ENCODE measurements around the gene CLIC1.

CLIC1 gene

GRCh38 chr6:31737991-31738979 lies 2.0 kb upstream of the CLIC1 start:
- no peak for DNase-seq (ENCODE audit: extremely low spot score)
- TF ChIP-seq SUZ12 (IDR thresholded peaks at IDR 0.05): no peak
- TF ChIP-seq ELF4 (IDR thresholded peaks at IDR 0.05): no peak
- no peak for TF ChIP-seq SP1 (IDR thresholded peaks at IDR 0.05)
- no peak for TF ChIP-seq FOXK2 (IDR thresholded peaks at IDR 0.05)
- no peak for TF ChIP-seq L3MBTL2 (conservative IDR thresholded peaks at IDR 0.05)
- no peak for TF ChIP-seq LEF1 (IDR thresholded peaks at IDR 0.05; ENCODE audit: borderline replicate concordance)
- TF ChIP-seq ARNT (IDR thresholded peaks at IDR 0.05): no peak
- no peak for TF ChIP-seq NFRKB (IDR thresholded peaks at IDR 0.05)
- no peak for TF ChIP-seq TARDBP (IDR thresholded peaks at IDR 0.05)
- no peak for TF ChIP-seq FOXM1 (IDR thresholded peaks at IDR 0.05; ENCODE audit: borderline replicate concordance)
- TF ChIP-seq BHLHE40 (IDR thresholded peaks at IDR 0.05; ENCODE audit: borderline replicate concordance): no peak
- no peak for TF ChIP-seq FOXA1 (IDR thresholded peaks at IDR 0.05)
- POLR2A ChIA-PET: interaction anchor here (0.7 to 6.3 kb wide), 23 partner anchors 8 to 222 kb away, joined by 3 to 57 read pairs (median 5); partner anchors contain the start of genes ABHD16A, BAG6, CSNK2B and DDAH2
- CTCF ChIA-PET: interaction anchor here (0.6 to 2.5 kb wide), 6 partner anchors 9 to 92 kb away, joined by 3 to 12 read pairs (median 4); partner anchors contain the start of genes ABHD16A and DDAH2

DNA sequence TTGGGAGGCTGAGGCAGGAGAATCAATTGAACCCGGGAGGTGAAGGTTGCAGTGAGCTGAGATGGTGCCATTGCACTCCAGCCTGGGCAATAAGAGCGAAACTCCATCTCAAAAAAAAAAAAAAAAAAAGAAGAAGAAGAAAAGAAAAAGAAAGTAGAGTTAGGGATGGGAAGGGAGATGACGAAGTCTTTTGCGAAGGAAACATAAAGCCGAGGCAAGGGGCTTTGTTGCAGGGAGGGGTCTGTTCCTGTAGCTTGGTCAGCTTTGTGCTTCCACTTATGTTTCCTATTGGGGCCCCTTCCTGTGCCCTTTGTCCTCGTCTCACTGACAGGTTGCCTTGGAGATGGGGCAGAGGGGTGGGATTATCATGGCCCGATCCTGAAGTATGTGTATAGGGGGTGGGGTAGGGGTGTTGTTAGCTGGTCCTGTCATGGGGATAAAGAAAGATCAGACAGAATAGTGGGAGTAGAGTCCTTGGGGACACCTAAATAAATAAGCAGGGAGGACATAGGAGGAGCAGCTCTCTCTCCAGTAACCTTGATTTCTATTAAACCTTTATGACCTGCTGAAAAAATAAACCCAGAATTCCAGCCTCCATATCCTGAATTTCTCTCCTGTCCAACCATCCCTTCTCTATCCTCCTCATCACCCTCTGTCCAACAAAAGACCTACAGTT lies 1.1 kb upstream of the CLIC1 start:
- no peak for TF ChIP-seq L3MBTL2 (conservative IDR thresholded peaks at IDR 0.05)
- TF ChIP-seq FOXM1 (IDR thresholded peaks at IDR 0.05; ENCODE audit: borderline replicate concordance): no peak
- TF ChIP-seq FOXK2 (IDR thresholded peaks at IDR 0.05): no peak
- no peak for TF ChIP-seq BHLHE40 (IDR thresholded peaks at IDR 0.05; ENCODE audit: borderline replicate concordance)
- no peak for TF ChIP-seq HDGF (IDR thresholded peaks at IDR 0.05; ENCODE audit: borderline replicate concordance)
- no peak for TF ChIP-seq TARDBP (IDR thresholded peaks at IDR 0.05)
- TF ChIP-seq ELF4 (IDR thresholded peaks at IDR 0.05): no peak
- no peak for TF ChIP-seq NFRKB (IDR thresholded peaks at IDR 0.05)
- TF ChIP-seq FOXA1 (IDR thresholded peaks at IDR 0.05): no peak
- no peak for TF ChIP-seq ARNT (IDR thresholded peaks at IDR 0.05)
- TF ChIP-seq SP1 (IDR thresholded peaks at IDR 0.05): no peak
- TF ChIP-seq SUZ12 (IDR thresholded peaks at IDR 0.05): no peak
- no peak for TF ChIP-seq ZNF384 (IDR thresholded peaks at IDR 0.05)
- TF ChIP-seq PKNOX1 (IDR thresholded peaks at IDR 0.05): no peak
- TF ChIP-seq CTBP1 (IDR thresholded peaks at IDR 0.05; ENCODE audit: borderline replicate concordance): no peak
- no peak for TF ChIP-seq LEF1 (IDR thresholded peaks at IDR 0.05; ENCODE audit: borderline replicate concordance)
- CTCF ChIA-PET: interaction anchor here (0.6 to 2.5 kb wide), 6 partner anchors 8 to 93 kb away, joined by 3 to 12 read pairs (median 3); partner anchors contain the start of gene DDAH2
- DNase-seq (ENCODE audit: extremely low spot score): no peak
- POLR2A ChIA-PET: interaction anchor here (0.8 to 6.3 kb wide), 14 partner anchors 8 to 223 kb away, joined by 3 to 57 read pairs (median 4); partner anchors contain the start of genes DDAH2, DDX39B, GPANK1 and HSPA1A

GRCh38 chr6:31736768-31737314 lies 511 bp upstream of the CLIC1 start:
- no peak for TF ChIP-seq ELF4 (IDR thresholded peaks at IDR 0.05)
- ChIA-PET CTCF (interaction anchor here (0.9 to 2.5 kb wide), 2 partner anchors 7 to 33 kb away, joined by 3 to 12 read pairs; partner anchors contain the start of gene DDAH2), POLR2A (interaction anchor here (0.7 to 6.3 kb wide), 13 partner anchors 11 to 91 kb away, joined by 3 to 57 read pairs (median 5); partner anchors contain the start of genes ABHD16A, GPANK1, HSPA1B and HSPA1L)
- DNase-seq (ENCODE audit: extremely low spot score): no peak

- CTCF ChIA-PET: interaction anchor here (0.7 to 4.2 kb wide), 4 partner anchors 21 to 216 kb away, joined by 3 to 19 read pairs (median 4); no protein-coding TSS in a partner anchor
- no peak for DNase-seq (ENCODE audit: extremely low spot score)
- no peak for TF ChIP-seq ZNF384 (IDR thresholded peaks at IDR 0.05)
- no peak for TF ChIP-seq ARNT (IDR thresholded peaks at IDR 0.05)
- TF ChIP-seq L3MBTL2 (conservative IDR thresholded peaks at IDR 0.05): no peak
- TF ChIP-seq NFRKB (IDR thresholded peaks at IDR 0.05): no peak
- no peak for TF ChIP-seq CTBP1 (IDR thresholded peaks at IDR 0.05; ENCODE audit: borderline replicate concordance)
- no peak for TF ChIP-seq SUZ12 (IDR thresholded peaks at IDR 0.05)
- no peak for TF ChIP-seq FOXM1 (IDR thresholded peaks at IDR 0.05; ENCODE audit: borderline replicate concordance)
- no peak for TF ChIP-seq PKNOX1 (IDR thresholded peaks at IDR 0.05)
- TF ChIP-seq SP1 (IDR thresholded peaks at IDR 0.05): no peak
- no peak for TF ChIP-seq ELF4 (IDR thresholded peaks at IDR 0.05)
- TF ChIP-seq LEF1 (IDR thresholded peaks at IDR 0.05; ENCODE audit: borderline replicate concordance): no peak
- TF ChIP-seq BHLHE40 (IDR thresholded peaks at IDR 0.05; ENCODE audit: borderline replicate concordance): no peak
- no peak for TF ChIP-seq TARDBP (IDR thresholded peaks at IDR 0.05)
- TF ChIP-seq FOXA1 (IDR thresholded peaks at IDR 0.05): no peak
- POLR2A ChIA-PET: interaction anchor here (0.6 to 6.3 kb wide), 14 partner anchors 17 to 194 kb away, joined by 3 to 57 read pairs (median 4); partner anchors contain the start of genes ABHD16A, C6orf47, DDX39B and HSPA1A
Measured at GRCh38 chr6:31734821-31735406, 1.4 kb downstream of the CLIC1 start.

DNA sequence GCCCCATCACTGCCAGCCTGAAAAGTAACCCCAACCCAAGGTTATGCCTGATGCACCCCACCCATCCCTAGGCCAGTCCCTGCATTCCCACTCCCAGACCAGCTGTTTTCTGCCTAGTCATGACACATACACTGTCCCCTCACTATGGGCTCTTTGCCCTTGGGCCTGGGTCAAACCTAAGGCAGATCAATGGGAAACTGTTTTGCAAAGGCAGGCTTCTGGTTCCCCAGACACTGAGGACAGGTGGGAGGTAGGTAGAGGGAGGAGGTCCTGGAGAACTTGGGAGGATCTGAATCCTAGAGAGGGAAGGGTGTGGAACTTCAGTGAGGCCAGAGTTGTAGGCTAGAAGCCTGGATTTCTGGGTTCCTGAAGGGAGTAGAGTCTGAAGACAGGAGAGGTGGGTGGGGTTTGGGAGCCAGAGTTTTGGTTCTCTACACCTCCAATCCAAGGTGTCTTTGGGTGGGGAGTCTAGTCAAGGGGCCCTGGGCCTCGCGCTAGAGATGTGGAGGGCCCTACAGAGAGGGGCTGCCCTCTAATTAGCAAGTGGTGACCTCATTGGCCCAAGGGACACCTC lies 2.0 kb downstream of the CLIC1 start:
- POLR2A ChIA-PET: interaction anchor here (0.7 to 1.5 kb wide), 6 partner anchors 20 to 129 kb away, joined by 3 to 4 read pairs (median 3); partner anchors contain the start of genes ABHD16A, HSPA1A, HSPA1L and NEU1
- TF ChIP-seq ARNT (IDR thresholded peaks at IDR 0.05) (no peak), NFRKB (IDR thresholded peaks at IDR 0.05) (no peak), TARDBP (IDR thresholded peaks at IDR 0.05) (no peak), SUZ12 (IDR thresholded peaks at IDR 0.05) (no peak)
- no peak for DNase-seq (ENCODE audit: extremely low spot score)
- CTCF ChIA-PET: interaction anchor here (1.0 to 4.2 kb wide), 2 partner anchors 35 to 184 kb away, joined by 3 to 19 read pairs; no protein-coding TSS in a partner anchor
